Measurements from ENCODE around the gene KLF3.
"Not testable (repeated sequence)": the region's sequence is repeated elsewhere in the genome, so short reads cannot be mapped to it uniquely, and the experiment has no call there.

The KLF3 gene

DNA sequence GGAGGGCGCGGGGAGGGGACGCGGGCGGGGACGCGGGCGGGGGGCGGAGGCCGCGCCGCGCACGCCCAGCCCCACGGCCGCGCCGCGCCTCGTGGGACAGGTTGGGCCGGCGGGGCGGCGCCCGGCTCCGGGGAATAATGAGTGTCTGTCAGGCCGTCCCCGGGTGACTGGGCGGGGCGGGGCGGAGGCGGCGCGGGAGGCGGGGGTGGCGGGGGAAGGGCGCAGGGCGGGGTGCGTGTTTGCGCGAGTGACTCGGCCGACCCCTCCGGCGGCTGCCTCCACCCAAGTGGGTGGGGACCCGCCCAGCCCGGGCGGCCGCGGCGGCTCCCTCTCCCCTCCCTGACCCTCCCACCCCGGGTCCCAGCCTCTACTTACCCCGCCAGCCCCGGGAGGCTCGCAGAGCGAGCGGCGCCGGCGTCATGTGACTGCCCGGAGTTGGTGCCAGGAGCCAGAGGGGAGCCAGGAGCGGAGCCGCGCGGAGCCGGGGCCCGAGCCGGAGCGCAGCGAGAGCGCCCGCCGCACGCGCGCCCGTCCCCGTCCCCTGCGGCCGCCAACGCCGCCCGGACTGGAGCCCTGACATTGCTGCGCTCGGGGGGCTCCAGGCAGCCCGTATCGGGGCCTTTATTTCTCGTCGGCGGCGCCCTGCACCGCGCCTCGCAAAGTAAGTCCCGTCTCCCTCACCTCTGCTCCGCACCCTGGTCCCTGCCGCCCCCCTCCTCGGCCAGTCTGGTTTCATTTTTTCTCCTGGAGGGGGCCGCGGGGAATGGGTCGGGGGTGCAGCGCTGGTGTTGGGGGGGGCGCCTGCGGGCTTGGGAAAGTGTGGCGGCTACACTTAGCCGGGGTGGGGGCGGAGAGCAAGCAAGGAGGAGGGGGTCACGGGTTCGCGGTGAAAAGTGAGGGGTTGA lies at the start of gene KLF3:
Gene KLF3, plus strand, starts transcription at position 399 of the 905 bp plus-strand sequence. CDS start 16,427 bp downstream, outside the sequence.
- peak; percentile 76 to 79 for DNase-seq

DNA sequence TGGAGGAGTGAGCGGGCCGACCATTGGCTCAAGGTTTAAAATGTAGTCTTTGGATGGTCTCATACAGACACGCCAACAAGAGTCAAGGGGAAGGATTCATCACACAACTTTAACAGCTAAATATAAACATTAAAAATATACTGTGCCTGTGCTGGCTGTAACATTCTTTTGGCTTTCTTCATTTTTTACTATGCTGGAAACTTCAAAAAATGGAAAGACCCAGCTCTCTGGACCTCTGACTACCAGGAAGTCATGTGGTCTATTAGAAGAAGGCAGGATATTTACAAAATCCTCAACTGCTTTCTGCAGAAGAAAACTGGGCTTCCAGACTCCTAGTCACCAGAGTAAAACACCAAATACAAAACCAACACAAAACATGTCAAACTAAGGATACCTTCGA lies 49.8 kb upstream of the KLF3 start:
- DNase-seq: no peak

DNA sequence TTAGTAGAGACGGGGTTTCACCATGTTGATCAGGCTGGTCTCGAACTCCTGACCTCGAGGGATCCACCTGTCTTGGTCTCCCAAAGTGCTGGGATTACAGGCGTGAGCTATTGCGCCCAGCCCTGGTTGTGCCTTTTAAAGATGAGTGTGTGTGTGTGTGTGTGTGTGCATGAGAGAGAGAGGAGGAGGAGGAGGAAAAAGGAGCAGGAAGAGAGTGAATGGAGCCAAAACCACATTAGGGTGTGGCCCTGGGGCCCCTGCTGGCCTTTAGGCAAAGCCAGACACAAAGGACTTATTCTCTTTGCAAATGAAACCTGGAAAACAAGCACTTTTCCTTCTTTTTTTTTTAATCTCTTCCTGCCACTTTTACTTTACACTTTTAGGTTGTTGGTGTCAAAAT lies 48.2 kb upstream of the KLF3 start:
- DNase-seq: no peak

DNA sequence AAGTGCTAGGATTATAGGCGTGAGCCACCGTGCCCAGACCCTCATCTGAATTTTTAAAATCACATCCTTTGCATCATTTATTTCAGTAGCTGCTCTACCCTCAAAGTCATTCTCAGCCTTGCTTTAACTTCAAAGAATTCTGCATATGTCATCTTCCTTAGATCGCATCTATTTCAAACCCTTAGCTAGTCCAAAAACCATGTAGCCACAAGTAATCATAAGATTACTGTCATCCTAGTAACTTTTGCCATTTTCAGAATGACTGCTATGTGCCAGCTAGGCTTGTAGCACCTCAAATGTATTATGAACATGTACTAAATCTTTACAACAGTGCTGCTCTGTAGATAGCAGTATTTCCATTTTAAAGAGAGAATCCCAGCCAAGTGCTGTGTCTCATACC lies 45.5 kb upstream of the KLF3 start:
- no peak for DNase-seq

DNA sequence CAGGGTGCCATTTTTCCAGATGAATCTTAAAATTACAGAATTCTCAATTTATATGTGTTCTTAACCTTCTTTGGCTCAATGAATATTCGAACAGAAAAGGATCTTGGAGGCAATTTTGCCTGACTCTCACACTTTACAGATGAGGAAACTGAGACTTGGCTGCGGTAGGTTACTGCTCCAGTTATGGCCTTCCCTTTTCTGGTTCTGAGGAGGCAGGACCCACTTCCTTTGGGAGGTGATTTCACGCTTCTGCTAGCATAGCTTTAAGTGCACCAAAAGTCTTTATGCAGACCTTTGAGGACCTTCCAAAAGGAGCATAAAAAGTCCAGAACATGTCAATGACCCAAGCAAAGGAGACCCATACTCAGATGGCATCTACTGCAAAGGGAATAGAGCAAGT lies 44.7 kb upstream of the KLF3 start:
- no peak for DNase-seq

DNA sequence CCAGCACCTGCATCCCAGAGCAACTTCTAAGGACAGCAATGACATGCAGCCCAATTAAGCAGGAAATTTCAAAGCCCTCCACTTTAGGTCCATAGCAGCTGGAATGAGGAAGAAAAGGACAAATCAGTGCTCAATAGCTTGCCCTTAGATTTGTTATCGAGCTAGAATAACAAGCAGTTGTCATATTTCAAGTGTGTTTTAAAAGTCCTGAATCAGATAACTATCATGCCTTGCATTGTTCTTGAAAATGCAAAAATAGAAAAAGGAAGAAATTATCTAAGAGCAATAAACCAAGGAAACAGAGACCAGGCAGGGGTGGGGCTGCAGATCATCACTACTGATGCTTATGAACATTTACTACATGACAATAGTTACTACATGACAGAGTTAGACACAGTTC lies 43.9 kb upstream of the KLF3 start:
- DNase-seq: no peak

DNA sequence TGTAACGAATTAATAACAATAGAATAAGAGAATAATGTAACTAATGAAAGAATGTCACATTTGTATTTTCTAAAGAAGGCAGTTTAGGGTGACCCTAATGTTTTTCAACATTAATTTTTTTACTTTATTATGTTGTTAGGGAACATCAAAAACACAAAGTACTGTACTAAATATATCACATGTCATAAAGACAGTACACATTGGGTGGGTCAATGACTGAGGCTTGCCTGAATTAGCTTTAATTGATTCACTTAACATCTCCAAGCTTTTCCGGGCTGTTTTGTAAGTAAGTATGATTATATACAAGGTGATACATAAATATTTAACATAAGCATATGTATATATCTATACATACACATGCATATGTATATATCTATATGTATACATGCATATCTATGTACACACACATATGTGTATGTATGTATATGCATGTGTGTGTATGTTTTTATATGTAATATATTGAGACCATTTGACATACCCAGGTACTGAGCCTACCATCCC lies 43.4 kb upstream of the KLF3 start:
- no peak for DNase-seq

DNA sequence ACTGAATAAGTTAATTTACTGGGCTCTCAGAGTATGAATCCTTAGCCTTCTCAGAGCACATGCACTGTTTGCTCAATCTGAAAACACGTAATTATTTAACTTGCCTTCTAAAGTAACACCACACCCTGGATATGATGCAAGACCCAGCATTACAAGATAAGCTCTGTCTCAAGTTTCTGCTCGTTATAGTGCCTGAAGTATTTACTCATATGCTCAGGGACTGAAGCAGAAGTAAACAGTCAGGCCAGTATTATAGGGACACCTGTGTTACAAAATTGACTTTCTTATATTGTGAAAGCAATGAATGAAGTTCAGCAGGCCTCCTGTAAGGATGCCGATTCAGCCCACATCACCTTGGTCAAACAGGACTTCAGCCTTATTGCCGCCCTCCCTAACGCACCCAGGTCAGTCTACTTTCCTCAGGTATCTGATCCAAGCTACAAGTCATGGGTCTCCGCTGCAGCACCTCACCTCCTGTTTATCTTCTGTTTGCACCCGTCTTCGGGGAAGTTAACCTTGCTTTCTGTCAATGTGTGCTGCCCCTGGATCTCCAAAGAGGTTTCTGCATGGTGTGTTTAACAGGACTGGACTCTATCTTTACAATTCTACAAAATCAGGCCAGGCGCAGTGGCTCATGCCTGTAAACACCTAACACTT lies 42.8 kb upstream of the KLF3 start:
- DNase-seq: no peak

DNA sequence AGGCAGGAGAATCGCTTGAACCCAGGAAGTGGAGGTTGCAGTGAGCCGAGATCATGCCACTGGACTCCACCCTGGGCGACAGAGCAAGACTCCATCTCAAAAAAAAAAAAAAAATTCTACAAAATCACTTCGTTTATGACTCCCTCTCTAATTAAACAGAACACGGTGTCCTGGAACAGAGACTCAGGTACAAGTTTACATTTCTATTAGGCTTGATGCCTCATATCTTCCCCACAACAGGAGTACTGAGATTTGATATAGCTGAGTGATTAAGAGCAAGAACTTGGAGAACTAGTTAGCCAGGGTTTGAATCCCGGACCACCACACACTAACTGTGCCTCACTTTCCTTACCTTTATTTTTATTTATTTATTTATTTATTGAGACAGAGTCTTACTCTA lies 42.2 kb upstream of the KLF3 start:
- no peak for DNase-seq

DNA sequence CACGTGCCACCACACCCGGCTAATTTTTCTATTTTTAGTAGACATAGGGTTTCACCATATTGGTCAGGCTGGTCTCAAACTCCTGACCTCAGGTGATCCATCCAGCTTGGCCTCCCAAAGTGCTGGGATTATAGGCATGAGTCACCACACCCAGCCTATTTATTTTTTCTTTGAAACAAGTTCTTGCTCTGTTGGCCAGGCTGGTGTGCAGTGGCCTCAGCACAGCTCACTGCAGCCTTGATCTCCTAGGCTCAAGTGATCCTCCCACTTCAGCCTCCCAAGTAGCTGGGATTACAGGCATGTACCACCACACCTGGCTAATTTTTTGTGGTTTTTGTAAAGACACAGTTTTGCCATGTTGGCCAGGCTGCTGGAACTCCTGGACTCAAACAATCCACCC lies 41.7 kb upstream of the KLF3 start:
- DNase-seq: not testable (repeated sequence)

DNA sequence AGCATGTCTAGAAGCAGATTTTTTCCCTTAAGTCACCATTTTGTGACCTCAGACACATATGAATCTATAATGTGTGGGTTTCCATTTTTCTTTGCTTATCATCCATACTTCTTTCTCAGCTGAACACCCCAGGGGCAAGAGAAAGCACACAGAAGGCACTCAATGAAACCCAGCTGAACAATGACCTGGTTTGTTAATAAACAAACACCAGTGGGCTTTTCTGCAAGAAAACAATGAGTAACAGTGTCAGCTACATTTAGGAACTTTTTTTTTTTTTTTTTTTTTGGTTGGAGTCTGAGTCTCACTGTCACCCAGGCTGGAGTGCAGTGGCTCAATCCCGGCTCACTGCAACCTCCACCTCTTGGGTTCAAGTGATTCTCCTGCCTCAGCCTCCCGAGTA lies 40.7 kb upstream of the KLF3 start:
- no peak for DNase-seq

DNA sequence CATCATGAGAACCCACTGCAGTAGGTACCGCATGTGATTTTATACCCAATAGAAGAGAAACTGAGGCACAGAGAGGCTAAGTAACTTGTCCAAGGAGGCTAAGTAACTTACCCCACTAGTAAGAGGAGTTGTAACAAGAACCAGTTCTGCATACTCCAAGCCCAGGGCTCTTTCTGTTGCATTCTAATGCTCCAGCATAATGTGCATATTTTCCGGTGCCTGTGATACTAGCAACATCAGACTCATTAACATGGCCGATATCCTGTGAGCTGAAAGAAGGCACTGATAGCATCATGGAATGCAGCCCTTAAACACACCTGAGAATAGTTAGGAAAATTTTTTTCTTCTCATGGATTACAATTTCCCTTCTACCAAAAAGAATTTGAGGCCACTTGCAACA lies 39.7 kb upstream of the KLF3 start:
- no peak for DNase-seq

DNA sequence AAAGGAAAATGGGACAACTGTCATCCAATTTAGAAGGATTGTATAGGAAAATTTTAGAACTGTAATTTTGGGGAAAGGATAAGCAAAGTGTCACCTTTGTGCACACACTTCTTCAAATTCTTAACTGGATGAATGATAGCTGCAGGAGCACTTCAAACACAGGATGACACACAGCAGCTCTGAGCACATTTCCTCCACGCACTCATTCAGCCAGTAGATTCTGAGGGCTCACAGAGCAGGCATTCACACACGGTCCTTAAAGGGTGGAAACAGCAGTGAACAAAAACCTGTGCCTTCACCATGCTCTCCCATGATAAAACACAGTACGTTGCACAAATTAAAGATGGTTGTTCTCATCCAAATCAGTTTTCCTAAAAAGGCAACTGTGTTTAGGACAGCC lies 38.5 kb upstream of the KLF3 start:
- no peak for DNase-seq

DNA sequence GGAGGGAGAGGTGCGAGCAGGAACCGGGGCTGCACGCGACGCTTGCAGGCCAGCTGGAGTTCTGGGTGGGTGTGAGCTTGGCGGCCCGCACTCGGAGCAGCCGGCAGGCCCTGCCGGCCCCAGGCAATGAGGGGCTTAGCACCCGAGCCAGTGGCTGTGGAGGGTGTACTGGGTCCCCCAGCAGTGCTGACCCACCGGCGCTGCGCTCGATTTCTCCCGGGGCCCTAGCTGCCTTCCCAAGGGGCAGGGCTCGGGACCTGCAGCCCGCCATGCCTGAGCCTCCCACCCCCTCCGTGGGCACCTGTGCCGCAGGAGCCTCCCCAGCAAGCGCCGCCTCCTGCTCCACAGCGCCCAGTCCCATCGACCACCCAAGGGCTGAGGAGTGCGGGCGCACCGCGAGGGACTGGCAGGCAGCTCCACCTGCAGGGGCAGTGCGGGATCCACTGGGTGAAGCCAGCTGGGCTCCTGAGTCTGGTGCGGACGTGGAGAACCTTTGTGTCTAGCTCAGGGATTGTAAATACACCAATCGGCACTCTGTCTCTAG lies 37.0 kb upstream of the KLF3 start:
- not testable (repeated sequence) for DNase-seq

DNA sequence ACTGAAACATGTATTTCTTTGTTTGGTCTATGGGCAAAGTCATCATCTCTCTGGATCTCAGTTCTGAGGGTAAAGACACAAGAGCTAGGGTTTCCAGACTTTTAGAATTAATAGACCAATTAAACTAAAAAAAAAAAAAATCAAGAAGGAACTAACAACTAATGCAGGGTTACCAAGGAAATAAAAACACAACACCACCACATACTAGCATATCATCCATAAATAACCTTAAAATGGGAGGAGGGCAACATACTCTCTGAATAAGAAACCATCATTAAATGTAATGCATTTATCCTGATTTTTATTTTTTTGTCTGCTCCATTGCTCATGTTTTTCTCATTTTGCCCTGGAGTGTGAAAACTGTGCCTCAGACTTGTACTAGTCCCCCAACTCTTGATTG lies 33.5 kb upstream of the KLF3 start:
- DNase-seq: no peak

DNA sequence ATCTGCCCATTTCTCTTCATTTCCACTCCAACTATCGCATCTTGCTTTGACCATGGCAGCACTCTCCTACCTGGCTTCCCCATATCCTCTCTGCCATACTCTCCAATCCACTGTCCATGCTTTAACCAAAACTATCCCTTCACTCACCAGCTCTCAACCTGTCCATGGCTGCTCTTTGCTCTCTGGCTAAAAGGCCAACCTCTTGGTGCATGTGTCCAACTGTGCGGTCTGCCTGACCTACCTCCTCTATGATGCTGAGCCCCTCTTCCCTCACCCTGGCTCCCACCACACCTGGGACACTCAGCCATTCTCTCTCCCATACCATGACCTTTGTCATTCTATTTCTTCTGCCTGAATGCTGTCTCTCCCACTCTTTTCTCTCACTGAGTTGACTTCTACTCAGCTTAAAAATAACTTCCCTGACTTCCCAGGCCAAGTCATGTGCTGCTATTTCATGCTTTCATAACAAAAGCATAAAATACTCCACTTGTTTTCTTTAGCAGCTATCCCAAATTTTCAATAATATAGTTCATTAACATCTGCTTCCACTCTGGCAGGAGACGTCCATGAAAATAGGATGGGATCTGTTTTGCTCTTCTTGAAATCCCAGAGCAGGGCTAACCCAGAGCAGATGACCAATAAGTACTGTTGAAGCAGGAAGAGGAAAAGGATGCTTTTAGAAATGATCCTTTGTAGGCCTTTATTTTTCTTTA lies 29.8 kb upstream of the KLF3 start:
- DNase-seq: no peak

DNA sequence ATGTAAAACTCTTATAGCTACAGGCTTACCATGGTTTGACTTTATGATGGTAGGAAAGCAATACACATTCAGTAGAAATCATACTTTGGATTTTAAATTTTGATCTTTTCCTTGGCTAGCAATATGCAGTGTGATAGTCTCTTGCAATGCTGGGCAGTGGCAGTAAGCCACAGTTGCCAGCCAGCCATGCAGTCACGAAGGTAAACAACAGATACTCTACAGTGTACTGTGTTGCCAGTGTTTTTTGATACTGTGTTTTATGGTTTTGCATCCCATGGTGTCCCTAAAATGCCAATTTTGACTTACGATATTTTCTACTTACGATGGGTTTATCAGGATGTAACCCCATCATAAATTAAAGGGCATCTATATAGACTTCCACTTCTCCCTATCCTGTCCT lies 24.8 kb upstream of the KLF3 start:
- no peak for DNase-seq

DNA sequence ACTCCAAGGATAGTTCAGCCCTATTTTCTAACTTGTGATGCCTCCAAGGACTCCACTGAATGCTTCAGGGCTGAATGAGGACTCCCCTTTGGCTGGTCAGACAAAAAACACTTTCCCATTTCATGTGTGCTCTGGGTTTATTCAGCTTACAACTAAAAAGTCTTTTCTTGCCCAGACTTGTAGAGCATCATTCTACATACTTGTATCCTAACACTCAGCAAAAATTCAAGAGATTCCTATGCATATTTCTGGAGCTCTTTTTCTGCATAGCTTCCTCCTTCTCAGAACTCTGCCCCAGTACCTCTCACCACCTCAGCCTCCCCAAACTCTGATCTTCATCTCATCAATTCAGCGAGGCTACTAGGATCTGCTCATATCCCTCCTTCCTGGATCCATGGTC lies 22.2 kb upstream of the KLF3 start:
- no peak for DNase-seq

DNA sequence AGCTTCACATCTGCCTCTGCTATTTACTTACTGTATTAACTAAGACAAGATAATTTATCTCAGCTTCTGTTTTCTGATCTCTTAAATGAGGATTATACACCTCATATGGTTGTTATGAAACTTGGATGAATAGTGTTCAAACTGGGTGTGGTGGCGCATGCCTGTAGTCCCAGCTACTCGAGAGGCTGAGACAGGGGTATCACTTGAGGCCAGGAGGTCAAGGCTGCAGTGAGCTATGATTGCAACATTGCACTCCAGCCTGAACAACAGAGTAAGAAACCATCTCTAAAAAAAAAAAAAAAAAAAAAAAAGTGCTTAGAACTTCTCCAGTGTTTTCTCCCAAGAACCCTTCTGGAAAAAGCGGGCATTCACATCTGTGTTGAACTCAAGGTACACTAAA lies 19.8 kb upstream of the KLF3 start:
- DNase-seq: no peak

DNA sequence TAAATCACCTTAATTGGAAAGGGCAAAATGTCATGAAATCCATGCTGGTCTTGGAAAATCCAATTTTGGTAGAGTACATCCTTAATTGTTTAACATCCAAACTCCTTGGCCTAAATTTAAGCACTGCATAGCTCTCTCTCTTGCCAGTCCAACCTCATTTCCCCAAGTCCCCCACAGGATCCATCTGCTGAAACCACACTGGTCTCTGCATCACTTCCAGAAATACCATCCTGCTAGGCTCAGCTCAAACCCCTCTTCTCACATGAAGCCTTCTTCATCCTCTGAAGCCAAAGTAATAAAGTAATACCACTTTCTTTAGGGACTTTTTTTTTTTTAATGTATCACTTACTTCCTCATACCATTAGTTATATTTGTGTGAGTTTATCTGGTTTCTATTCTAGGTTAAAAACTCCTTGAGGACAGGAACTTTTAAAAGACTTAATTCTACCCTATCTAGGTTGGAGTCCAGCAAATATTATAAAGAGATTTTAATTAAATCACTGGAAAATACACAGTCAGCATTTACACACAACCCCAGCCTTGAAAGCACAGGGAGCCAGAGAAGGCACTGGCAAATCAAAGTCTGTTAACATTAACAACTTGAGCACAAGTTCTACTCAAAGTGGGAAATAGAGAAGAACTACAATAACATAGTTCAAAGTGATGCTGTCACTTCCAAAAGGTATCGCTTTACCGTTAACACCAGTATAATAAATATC lies 16.7 kb upstream of the KLF3 start:
- DNase-seq: no peak

DNA sequence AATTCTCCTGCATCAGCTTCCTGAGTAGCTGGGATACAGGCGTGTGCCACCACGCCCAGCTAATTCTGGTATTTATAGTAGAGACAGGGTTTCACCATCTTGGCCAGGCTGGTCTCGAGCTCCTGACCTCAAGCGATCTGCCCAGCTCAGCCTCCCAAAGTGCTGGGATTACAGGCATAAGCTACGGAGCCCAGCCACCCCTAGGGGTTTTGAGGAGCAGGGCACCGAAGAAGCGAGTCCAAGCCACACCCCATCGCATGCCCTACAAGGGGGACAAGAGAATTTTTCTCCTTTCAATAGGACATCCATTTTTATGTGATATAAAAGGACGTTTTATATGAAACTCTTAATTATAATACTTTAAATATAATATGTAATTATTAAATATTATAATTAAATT lies 13.9 kb upstream of the KLF3 start:
- no peak for DNase-seq

DNA sequence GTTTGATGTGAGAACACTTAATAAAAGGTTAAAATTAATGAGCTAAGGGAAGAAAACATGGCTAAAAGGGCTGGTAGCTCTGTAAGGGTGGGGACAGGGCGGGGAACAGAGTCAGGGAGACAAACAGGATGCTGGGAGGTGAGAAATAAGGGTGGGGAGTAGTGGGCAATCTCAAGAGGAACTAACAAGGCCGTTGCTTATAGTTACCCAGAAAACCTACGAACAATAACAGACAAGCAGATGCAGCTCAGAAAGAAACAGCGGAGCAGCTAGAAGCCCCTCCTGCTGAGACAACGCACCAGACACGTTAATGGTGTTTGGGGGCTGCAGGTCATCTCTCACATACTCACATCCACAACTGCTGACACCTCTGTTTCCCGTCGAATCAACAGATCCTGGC lies 9.7 kb upstream of the KLF3 start:
- DNase-seq: no peak

DNA sequence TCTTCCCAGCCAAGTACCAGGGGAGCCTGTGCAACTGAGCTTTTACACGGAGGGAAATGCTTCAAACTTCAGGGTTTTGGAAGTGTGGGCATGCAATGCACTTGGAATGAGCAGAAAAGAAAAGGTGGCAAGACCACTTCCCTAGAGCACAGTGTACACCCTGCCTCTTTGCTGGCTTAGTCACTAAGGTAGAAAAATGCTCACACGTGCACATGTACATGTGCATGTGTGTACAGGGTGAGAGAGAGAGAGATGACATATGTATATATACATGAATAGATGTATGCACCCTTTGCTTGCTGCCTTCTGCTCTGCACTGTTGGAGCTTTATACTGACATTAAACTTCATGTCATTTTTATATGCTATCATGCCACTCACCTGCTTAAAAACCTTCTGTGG lies 7.9 kb upstream of the KLF3 start:
- no peak for DNase-seq

Measured in NCI-H524 (cell line).